G401.6 (cell line): Measurements from ENCODE around the gene HIGD1B.
A peak's percentile ranks its signal among the peaks of the same experiment; 100 is the strongest.

ENCODE experiments used
- FAIRE-seq: peaks from 2 replicates; lab custom pipeline; 2012; peaks lifted over from hg19 to GRCh38; lab: Jason Lieb, UNC

The HIGD1B gene

GRCh38 chr17:44879376-44879775 lies 31.7 kb downstream of the HIGD1B start:
- no peak for FAIRE-seq

- FAIRE-seq = no peak
Observed at GRCh38 chr17:44880062-44880461, 32.4 kb downstream of the HIGD1B start.

GRCh38 chr17:44881145-44881544 lies 33.5 kb downstream of the HIGD1B start:
- FAIRE-seq = no peak

- no peak for FAIRE-seq
Observed at GRCh38 chr17:44884941-44885340, 37.3 kb downstream of the HIGD1B start.

- no peak for FAIRE-seq
Observed at GRCh38 chr17:44887016-44887415, 39.3 kb downstream of the HIGD1B start.

DNA sequence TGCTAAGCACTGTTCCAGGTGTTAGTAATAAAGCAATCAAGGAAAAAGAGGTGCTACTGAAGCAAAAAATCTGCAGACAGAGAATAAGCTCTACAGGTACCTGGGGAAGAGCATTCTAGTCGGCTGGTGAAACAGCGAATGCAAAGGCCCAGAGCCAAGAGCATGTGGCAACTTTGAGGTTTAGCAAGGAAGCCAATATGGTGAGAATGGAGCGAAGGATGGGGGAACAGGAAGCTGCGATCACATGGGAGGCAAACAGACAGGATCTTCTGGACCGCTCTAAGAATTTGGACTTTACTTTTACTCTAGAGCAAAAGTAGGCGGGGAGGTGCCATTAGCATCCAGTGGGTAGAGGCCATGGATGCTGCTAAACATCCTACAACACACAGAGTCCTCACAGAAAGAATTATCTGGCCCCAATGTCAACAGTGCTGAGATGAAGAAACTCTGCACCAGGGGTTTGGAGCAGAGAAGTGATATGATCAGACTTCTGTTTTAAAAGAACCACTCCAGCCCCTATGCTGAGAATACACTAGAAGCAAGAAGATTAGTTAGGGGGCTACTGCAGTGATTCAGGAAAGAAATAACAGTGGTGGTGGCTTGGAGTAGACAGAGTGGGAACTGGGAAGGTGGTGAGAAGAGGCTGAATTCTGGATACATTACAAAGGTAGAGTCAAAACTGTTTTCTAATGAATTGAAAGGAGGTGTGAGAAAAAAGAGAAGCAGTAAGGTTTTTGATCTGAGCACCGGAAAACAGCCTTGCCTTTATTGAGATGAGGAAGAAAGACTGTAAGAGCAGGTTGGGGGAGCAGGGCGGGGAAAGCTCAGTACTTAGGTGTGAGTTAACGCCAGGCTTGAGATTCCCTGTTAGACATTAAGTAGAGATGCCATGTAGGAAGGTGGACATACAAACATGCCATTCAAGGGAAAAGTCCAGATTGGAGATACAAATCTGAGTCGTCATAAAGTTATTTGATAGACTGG lies 40.6 kb downstream of the HIGD1B start:
- FAIRE-seq = no peak

- no peak for FAIRE-seq
Observed at GRCh38 chr17:44889003-44889402, 41.3 kb downstream of the HIGD1B start.

DNA sequence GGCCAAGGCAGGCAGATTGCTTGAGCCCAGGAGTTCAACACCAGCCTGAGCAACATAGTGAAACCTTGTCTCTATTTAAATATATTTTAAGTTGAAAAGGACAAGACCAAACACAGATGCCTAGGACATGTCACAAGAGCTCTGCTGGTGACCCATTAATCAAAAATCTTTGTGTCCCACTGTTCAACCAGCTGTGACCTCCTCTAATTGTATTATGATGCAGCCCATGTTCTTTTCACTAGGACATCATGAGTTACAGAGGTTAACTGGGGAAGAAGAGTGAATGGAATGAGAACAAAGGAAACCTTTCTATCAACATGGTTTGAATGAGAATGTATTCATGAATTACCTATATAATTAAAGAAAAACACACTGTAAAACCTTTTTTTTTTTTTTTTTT lies 44.6 kb downstream of the HIGD1B start:
- FAIRE-seq = no peak

- no peak for FAIRE-seq
Observed at GRCh38 chr17:44894642-44895041, 47.0 kb downstream of the HIGD1B start.

DNA sequence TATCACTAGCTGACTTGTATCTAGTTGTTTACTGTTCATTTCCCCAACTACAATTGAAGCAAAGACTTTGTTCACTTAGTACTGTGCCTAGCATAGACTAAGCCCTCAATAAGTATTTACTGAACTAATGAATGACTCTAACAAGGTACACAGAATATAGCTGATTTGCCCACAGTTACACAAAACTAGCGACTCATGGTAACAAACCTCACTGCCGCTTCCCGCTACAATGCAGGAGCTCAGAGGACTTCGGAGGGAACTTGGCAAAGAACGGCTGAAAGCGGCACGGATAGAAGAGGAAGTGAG lies 51.0 kb downstream of the HIGD1B start:
- no peak for FAIRE-seq

- FAIRE-seq = peak; percentile 61
Observed at GRCh38 chr17:44899074-44899782, 51.5 kb downstream of the HIGD1B start, which contains the start of gene EFTUD2. TSS of gene EFTUD2 (minus strand) at chr17:44899445. CDS start at chr17:44894521, 4,924 bp downstream.
